A549 (cell line): ENCODE data around the gene AGTRAP.

Experiments
- EHMT2 ChIP-seq: fragments of 200-600 bp; sonication (generic); IDR thresholded peaks from 2 replicates; pipeline ENCODE4 v1.6.1; 2016; ENCODE audit warnings: antibody characterized with exemption, low read depth, mild to moderate bottlenecking, moderate library complexity
- HMGXB4 ChIP-seq: fragments of 250-450 bp; sonication (Bioruptor Pico); IDR thresholded peaks from 2 replicates; pipeline ENCODE4 v1.5.0; 2021; ENCODE audit warnings: mild to moderate bottlenecking, moderate library complexity, borderline replicate concordance
- NFE2L2 ChIP-seq: fragments of 150-350 bp; conservative IDR thresholded peaks from 2 replicates; pipeline ENCODE4 v1.6.1; 2014; ENCODE audit warnings: low read length
- TF ChIP-seq, protein P1 (sequence below): fragments of 200-600 bp; sonication (generic); IDR thresholded peaks from 2 replicates; pipeline ENCODE4 v1.6.1; 2016; ENCODE audit warnings: antibody characterized with exemption, mild to moderate bottlenecking, moderate library complexity
- TF ChIP-seq, protein P2 (sequence below): fragments of >200 bp; sonication (Bioruptor Twin); formaldehyde crosslinking; IDR thresholded peaks from 3 replicates; pipeline ENCODE4 v1.5.1; 2016
- TF ChIP-seq, protein P3 (sequence below): fragments of >200 bp; sonication (Bioruptor Twin); formaldehyde crosslinking; IDR thresholded peaks from 3 replicates; pipeline ENCODE4 v1.6.1; 2016

- TF ChIP-seq, protein P1, sequence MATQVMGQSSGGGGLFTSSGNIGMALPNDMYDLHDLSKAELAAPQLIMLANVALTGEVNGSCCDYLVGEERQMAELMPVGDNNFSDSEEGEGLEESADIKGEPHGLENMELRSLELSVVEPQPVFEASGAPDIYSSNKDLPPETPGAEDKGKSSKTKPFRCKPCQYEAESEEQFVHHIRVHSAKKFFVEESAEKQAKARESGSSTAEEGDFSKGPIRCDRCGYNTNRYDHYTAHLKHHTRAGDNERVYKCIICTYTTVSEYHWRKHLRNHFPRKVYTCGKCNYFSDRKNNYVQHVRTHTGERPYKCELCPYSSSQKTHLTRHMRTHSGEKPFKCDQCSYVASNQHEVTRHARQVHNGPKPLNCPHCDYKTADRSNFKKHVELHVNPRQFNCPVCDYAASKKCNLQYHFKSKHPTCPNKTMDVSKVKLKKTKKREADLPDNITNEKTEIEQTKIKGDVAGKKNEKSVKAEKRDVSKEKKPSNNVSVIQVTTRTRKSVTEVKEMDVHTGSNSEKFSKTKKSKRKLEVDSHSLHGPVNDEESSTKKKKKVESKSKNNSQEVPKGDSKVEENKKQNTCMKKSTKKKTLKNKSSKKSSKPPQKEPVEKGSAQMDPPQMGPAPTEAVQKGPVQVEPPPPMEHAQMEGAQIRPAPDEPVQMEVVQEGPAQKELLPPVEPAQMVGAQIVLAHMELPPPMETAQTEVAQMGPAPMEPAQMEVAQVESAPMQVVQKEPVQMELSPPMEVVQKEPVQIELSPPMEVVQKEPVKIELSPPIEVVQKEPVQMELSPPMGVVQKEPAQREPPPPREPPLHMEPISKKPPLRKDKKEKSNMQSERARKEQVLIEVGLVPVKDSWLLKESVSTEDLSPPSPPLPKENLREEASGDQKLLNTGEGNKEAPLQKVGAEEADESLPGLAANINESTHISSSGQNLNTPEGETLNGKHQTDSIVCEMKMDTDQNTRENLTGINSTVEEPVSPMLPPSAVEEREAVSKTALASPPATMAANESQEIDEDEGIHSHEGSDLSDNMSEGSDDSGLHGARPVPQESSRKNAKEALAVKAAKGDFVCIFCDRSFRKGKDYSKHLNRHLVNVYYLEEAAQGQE: no peak
- TF ChIP-seq, protein P2, sequence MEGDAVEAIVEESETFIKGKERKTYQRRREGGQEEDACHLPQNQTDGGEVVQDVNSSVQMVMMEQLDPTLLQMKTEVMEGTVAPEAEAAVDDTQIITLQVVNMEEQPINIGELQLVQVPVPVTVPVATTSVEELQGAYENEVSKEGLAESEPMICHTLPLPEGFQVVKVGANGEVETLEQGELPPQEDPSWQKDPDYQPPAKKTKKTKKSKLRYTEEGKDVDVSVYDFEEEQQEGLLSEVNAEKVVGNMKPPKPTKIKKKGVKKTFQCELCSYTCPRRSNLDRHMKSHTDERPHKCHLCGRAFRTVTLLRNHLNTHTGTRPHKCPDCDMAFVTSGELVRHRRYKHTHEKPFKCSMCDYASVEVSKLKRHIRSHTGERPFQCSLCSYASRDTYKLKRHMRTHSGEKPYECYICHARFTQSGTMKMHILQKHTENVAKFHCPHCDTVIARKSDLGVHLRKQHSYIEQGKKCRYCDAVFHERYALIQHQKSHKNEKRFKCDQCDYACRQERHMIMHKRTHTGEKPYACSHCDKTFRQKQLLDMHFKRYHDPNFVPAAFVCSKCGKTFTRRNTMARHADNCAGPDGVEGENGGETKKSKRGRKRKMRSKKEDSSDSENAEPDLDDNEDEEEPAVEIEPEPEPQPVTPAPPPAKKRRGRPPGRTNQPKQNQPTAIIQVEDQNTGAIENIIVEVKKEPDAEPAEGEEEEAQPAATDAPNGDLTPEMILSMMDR: no peak
- TF ChIP-seq EHMT2 (no peak), HMGXB4 (no peak), NFE2L2 (no peak)
- TF ChIP-seq, protein P3, sequence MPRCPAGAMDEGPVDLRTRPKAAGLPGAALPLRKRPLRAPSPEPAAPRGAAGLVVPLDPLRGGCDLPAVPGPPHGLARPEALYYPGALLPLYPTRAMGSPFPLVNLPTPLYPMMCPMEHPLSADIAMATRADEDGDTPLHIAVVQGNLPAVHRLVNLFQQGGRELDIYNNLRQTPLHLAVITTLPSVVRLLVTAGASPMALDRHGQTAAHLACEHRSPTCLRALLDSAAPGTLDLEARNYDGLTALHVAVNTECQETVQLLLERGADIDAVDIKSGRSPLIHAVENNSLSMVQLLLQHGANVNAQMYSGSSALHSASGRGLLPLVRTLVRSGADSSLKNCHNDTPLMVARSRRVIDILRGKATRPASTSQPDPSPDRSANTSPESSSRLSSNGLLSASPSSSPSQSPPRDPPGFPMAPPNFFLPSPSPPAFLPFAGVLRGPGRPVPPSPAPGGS: no peak
Observed at GRCh38 chr1:11800391-11800755, 64.4 kb downstream of the AGTRAP start.
